Neuronal stem cell (in vitro differentiated cells): ENCODE results near the gene ING5.
"Not testable (repeated sequence)": the region's sequence is repeated elsewhere in the genome, so short reads cannot be mapped to it uniquely, and the experiment has no call there.

Experiments
- DNase-seq: peaks from one replicate; pipeline ENCODE4 v3.0.0-alpha.2; 2013; ENCODE audit warnings: low spot score
- H2AFZ ChIP-seq: one replicate; pipeline ENCODE4 v1.6.1; 2013; ENCODE audit warnings: mild to moderate bottlenecking, low read length, inconsistent platforms
- H2AK5ac ChIP-seq: 2 replicates; pipeline ENCODE4 v1.6.1; 2013; ENCODE audit warnings: low read depth, mild to moderate bottlenecking, inconsistent platforms, low read length, moderate library complexity, mixed read lengths
- H2BK120ac ChIP-seq: 2 replicates; pipeline ENCODE4 v1.6.1; 2013; ENCODE audit warnings: low read depth, mild to moderate bottlenecking, inconsistent platforms, low read length, moderate library complexity, mixed read lengths
- H2BK12ac ChIP-seq: one replicate; pipeline ENCODE4 v1.6.1; 2013; ENCODE audit warnings: low read length, inconsistent platforms
- H2BK15ac ChIP-seq: 2 replicates; pipeline ENCODE4 v1.6.1; 2013; ENCODE audit warnings: mild to moderate bottlenecking, low read length, inconsistent platforms, mixed read lengths
- H2BK5ac ChIP-seq: one replicate; pipeline ENCODE4 v1.6.1; 2013; ENCODE audit warnings: inconsistent platforms, mild to moderate bottlenecking, low read length, moderate library complexity
- H3K14ac ChIP-seq: one replicate; pipeline ENCODE4 v1.6.1; 2013; ENCODE audit warnings: low read length, inconsistent platforms
- H3K18ac ChIP-seq: 2 replicates; pipeline ENCODE4 v1.6.1; 2013; ENCODE audit warnings: low read length, inconsistent platforms
- H3K23ac ChIP-seq: 2 replicates; pipeline ENCODE4 v1.6.1; 2013; ENCODE audit warnings: low read depth, mild to moderate bottlenecking, mixed read lengths, low read length, inconsistent platforms; ENCODE audit not compliant: poor library complexity
- H3K27ac ChIP-seq: replicated peaks from 3 replicates; pipeline ENCODE4 v1.5.1; 2013; ENCODE audit warnings: low read length, inconsistent platforms
- H3K27me3 ChIP-seq, 3 experiments: 2 replicates each; pipeline ENCODE4 v1.6.1; 2013; ENCODE audit warnings: low read length in 3 of 3, mild to moderate bottlenecking in 2 of 3, inconsistent platforms in 1 of 3, low read depth in 1 of 3, mixed read lengths in 1 of 3, moderate library complexity in 1 of 3; ENCODE audit not compliant: control insufficient read depth in 3 of 3, insufficient read depth in 3 of 3
- H3K36me3 ChIP-seq, 2 donors: replicated peaks in 1 of 2; 2 replicates each; pipeline ENCODE4 v1.6.1; 2013; ENCODE audit warnings: low read length in 2 of 2; ENCODE audit not compliant: control insufficient read depth in 2 of 2, insufficient read depth in 2 of 2
- H3K4ac ChIP-seq: 2 replicates; pipeline ENCODE4 v1.6.1; 2013; ENCODE audit warnings: inconsistent platforms, mild to moderate bottlenecking, low read length, moderate library complexity
- H3K4me1 ChIP-seq, 2 donors: 1 replicate in 1 of 2; 2 replicates in 1 of 2; pipeline ENCODE4 v1.6.1; 2013; ENCODE audit warnings: low read length in 2 of 2, low read depth in 1 of 2; ENCODE audit not compliant: control insufficient read depth in 2 of 2, insufficient read depth in 1 of 2
- H3K4me2 ChIP-seq: one replicate; pipeline ENCODE4 v1.6.1; 2013; ENCODE audit warnings: mild to moderate bottlenecking, low read length, inconsistent platforms; ENCODE audit not compliant: insufficient read depth, poor library complexity, severe bottlenecking
- H3K4me3 ChIP-seq, 2 donors: 2 replicates each; pipeline ENCODE4 v1.5.1; 2013; ENCODE audit warnings: low read length in 2 of 2, mild to moderate bottlenecking in 2 of 2, inconsistent platforms in 1 of 2, moderate library complexity in 1 of 2
- H3K79me1 ChIP-seq: one replicate; pipeline ENCODE4 v1.6.1; 2013; ENCODE audit warnings: low read depth, mild to moderate bottlenecking, inconsistent platforms, low read length, moderate library complexity
- H3K9ac ChIP-seq: one replicate; pipeline ENCODE4 v1.6.1; 2013; ENCODE audit warnings: mild to moderate bottlenecking, low read depth, low read length, inconsistent platforms; ENCODE audit not compliant: poor library complexity
- H3K9me3 ChIP-seq, 2 donors: replicated peaks in 1 of 2; 2 replicates each; pipeline versions ENCODE3 to v1.6.1; 2013; ENCODE audit warnings: low read length in 2 of 2, mild to moderate bottlenecking in 2 of 2, inconsistent platforms in 1 of 2, low read depth in 1 of 2, mixed read lengths in 1 of 2, moderate library complexity in 1 of 2; ENCODE audit not compliant: control insufficient read depth in 2 of 2, insufficient read depth in 1 of 2
- H4K8ac ChIP-seq: one replicate; pipeline ENCODE4 v1.6.1; 2013; ENCODE audit warnings: low read depth, mild to moderate bottlenecking, inconsistent platforms, low read length, moderate library complexity
- H4K91ac ChIP-seq: one replicate; pipeline ENCODE4 v1.6.1; 2013; ENCODE audit warnings: low read length, low read depth, mild to moderate bottlenecking, inconsistent platforms; ENCODE audit not compliant: poor library complexity
- WGBS, 2 donors: extraction: QIAGEN DNeasy Blood & Tissue Kit; methylation state at CpG; one replicate each; pipeline ENCODE4 v1.1.7; 2013; ENCODE audit warnings: missing lambda C conversion rate in 2 of 2, mixed read lengths in 1 of 2; ENCODE audit not compliant: insufficient read length in 2 of 2, insufficient replicate concordance in 1 of 2; ENCODE audit errors: extremely low coverage in 2 of 2; 5-methylcytosine and 5-hydroxymethylcytosine counted together

The ING5 gene

GRCh38 chr2:241739651-241740050 lies 37.8 kb downstream of the ING5 start:
- H3K4me3 ChIP-seq: no peak overlapping the region
- H3K79me1 ChIP-seq: peaks cover 17% of the 10 kb centered on the region
- H3K23ac ChIP-seq: no peak overlapping the region
- H3K4ac ChIP-seq: no peak overlapping the region
- peaks cover 10 to 22% of the 10 kb centered on the region in 2 donors for H3K36me3 ChIP-seq
- no peak for DNase-seq
- H2BK12ac ChIP-seq: no peak overlapping the region
- H3K4me2 ChIP-seq: no peak overlapping the region
- H3K14ac ChIP-seq: no peak overlapping the region
- H4K8ac ChIP-seq: no peak overlapping the region
- no peak overlapping the region for H2BK120ac ChIP-seq
- H3K9me3 ChIP-seq: peaks cover 0 to 3% of the 10 kb centered on the region in 2 donors
- H2BK15ac ChIP-seq: no peak overlapping the region
- no peak overlapping the region for H4K91ac ChIP-seq
- no peaks in the 10 kb centered on the region for H3K4me1 ChIP-seq
- H3K9ac ChIP-seq: no peak overlapping the region
- H2AK5ac ChIP-seq: no peak overlapping the region
- peak overlapping the region; percentile 24 for H2BK5ac ChIP-seq
- no peak overlapping the region for H3K27ac ChIP-seq
- WGBS, 2 donors: no CpG with 5 or more reads among the region's 12 CpGs
- no peak overlapping the region for H3K18ac ChIP-seq
- H3K27me3 ChIP-seq: no peaks in the 10 kb centered on the region
- H2AFZ ChIP-seq: no peak overlapping the region

GRCh38 chr2:241741016-241741415 lies 39.2 kb downstream of the ING5 start:
- no peaks in the 10 kb centered on the region for H3K4me1 ChIP-seq

GRCh38 chr2:241742320-241742939 lies 40.6 kb downstream of the ING5 start:
- Histone ChIP-seq H3K4me3 (peak overlapping the region in 1 of 2 donors; percentile 43), H3K9ac (no peak overlapping the region), H3K79me1 (peaks cover 13% of the 10 kb centered on the region), H4K8ac (peak overlapping the region; percentile 65), H2BK120ac (no peak overlapping the region), H3K23ac (peak overlapping the region; percentile 31), H3K27ac (no peak overlapping the region), H3K4me1 (no peaks in the 10 kb centered on the region), H3K27me3 (no peaks in the 10 kb centered on the region), H3K18ac (no peak overlapping the region), H3K36me3 (peaks cover 19 to 38% of the 10 kb centered on the region in 2 donors), H3K4ac (no peak overlapping the region), H2AFZ (no peak overlapping the region), H2AK5ac (peak overlapping the region; percentile 81), H3K9me3 (peaks cover 3 to 24% of the 10 kb centered on the region in 2 donors), H2BK12ac (no peak overlapping the region), H4K91ac (no peak overlapping the region), H2BK15ac (no peak overlapping the region), H3K14ac (peak overlapping the region; percentile 82), H3K4me2 (no peak overlapping the region), H2BK5ac (no peak overlapping the region)
- no CpG with 5 or more reads among the region's 28 CpGs for WGBS, 2 donors
- DNase-seq: no peak

More at GRCh38 chr2:241741016-241741415, 39.2 kb downstream of the ING5 start:
- H3K4ac ChIP-seq: no peak overlapping the region
- no peak overlapping the region for H2BK120ac ChIP-seq
- no peaks in the 10 kb centered on the region for H3K27me3 ChIP-seq
- H3K4me2 ChIP-seq: no peak overlapping the region
- no peak overlapping the region for H4K91ac ChIP-seq
- no peak overlapping the region for H2BK5ac ChIP-seq
- no peak overlapping the region for H2AFZ ChIP-seq
- no peak overlapping the region for H3K27ac ChIP-seq
- no peak for DNase-seq
- no peak overlapping the region for H2BK15ac ChIP-seq
- no peak overlapping the region for H3K18ac ChIP-seq
- H4K8ac ChIP-seq: no peak overlapping the region
- no peak overlapping the region for H2AK5ac ChIP-seq
- WGBS, 2 donors: no CpG with 5 or more reads among the region's 10 CpGs
- H3K79me1 ChIP-seq: peaks cover 13% of the 10 kb centered on the region
- H3K9ac ChIP-seq: no peak overlapping the region
- H3K14ac ChIP-seq: no peak overlapping the region
- peaks cover 2 to 17% of the 10 kb centered on the region in 2 donors for H3K9me3 ChIP-seq
- H3K4me3 ChIP-seq: no peak overlapping the region
- H3K36me3 ChIP-seq: peaks cover 18 to 35% of the 10 kb centered on the region in 2 donors
- no peak overlapping the region for H3K23ac ChIP-seq
- no peak overlapping the region for H2BK12ac ChIP-seq

- H2AK5ac ChIP-seq, H4K8ac ChIP-seq, H2BK120ac ChIP-seq, H2BK5ac ChIP-seq, H2BK12ac ChIP-seq, H3K4me3 ChIP-seq, H4K91ac ChIP-seq, H2BK15ac ChIP-seq, H3K4me1 ChIP-seq, H3K14ac ChIP-seq, H3K18ac ChIP-seq, H3K27me3 ChIP-seq, H3K27ac ChIP-seq, H2AFZ ChIP-seq, H3K9ac ChIP-seq, H3K4me2 ChIP-seq, H3K4ac ChIP-seq, H3K23ac ChIP-seq, DNase-seq: not testable (repeated sequence)
- Histone ChIP-seq H3K36me3 (peaks cover 19 to 37% of the 10 kb centered on the region in 2 donors), H3K9me3 (peaks cover 3 to 24% of the 10 kb centered on the region in 2 donors), H3K79me1 (peaks cover 13% of the 10 kb centered on the region)
- no CpG with 5 or more reads among the region's 15 CpGs for WGBS, 2 donors
Measured at GRCh38 chr2:241743008-241743407, 41.2 kb downstream of the ING5 start.
